WTC11 (cell line): ENCODE results near the gene CACNA2D4.

Source experiments
- ATF6 ChIP-seq: sonication (generic); formaldehyde crosslinking; IDR thresholded peaks from 2 replicates; pipeline ENCODE4 v1.8.1; 2023; ENCODE audit warnings: mild to moderate bottlenecking, missing genetic modification reagents
- CTCF ChIP-seq: fragments of 200-600 bp; IDR thresholded peaks from 2 replicates; pipeline ENCODE4 v1.8.0; 2022; ENCODE audit warnings: antibody characterized with exemption
- EMX1 ChIP-seq: fragments of 250-450 bp; sonication (Bioruptor Pico); IDR thresholded peaks from 2 replicates; pipeline ENCODE4 v1.8.0; 2021; ENCODE audit warnings: mild to moderate bottlenecking
- IRF2 ChIP-seq: sonication (generic); formaldehyde crosslinking; IDR thresholded peaks from 2 replicates; pipeline ENCODE4 v1.8.0; 2022; ENCODE audit warnings: low read depth, missing genetic modification reagents, borderline replicate concordance
- JUN ChIP-seq: sonication (generic); formaldehyde crosslinking; IDR thresholded peaks from 2 replicates; pipeline ENCODE4 v1.8.0; 2023; ENCODE audit warnings: mild to moderate bottlenecking, missing genetic modification reagents
- MAX ChIP-seq: sonication (generic); formaldehyde crosslinking; IDR thresholded peaks from 2 replicates; pipeline ENCODE4 v1.8.0; 2022; ENCODE audit warnings: mild to moderate bottlenecking, missing genetic modification reagents
- NR2C2 ChIP-seq: sonication (generic); formaldehyde crosslinking; IDR thresholded peaks from 2 replicates; pipeline ENCODE4 v1.8.0; 2022; ENCODE audit warnings: mild to moderate bottlenecking, missing genetic modification reagents
- OVOL2 ChIP-seq: fragments of 250-450 bp; sonication (Bioruptor Pico); IDR thresholded peaks from 2 replicates; pipeline ENCODE4 v1.9.0; 2021; ENCODE audit warnings: mild to moderate bottlenecking, borderline replicate concordance
- ZNF425 ChIP-seq: fragments of 250-450 bp; sonication (Bioruptor Pico); conservative IDR thresholded peaks from 2 replicates; pipeline ENCODE4 v1.9.0; 2021; ENCODE audit warnings: mild to moderate bottlenecking
- TF ChIP-seq, protein P1 (sequence below): sonication (generic); formaldehyde crosslinking; IDR thresholded peaks from 2 replicates; pipeline ENCODE4 v1.8.1; 2022; ENCODE audit warnings: missing genetic modification reagents, borderline replicate concordance

DNA sequence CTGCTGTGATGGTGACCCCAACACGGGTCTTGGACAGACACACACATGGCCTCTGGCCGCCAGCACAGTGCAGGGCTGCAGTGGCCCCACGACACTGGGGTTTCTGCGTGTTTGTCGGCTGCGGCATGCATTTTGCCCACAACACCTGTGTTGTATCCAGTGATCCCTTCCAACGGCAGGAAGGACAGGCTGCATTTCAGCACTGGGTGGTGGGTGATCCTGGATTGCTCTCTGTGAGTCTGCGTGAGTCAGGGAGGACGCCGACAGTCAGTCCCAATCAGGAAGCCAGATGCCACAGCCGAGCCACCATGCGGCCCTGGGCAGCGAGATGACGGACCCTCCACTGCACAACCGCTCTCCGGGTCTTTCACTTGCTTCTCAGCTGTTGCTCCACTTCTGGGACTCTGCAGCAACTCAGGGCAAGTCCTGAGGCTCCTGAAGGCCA, 77.4 kb downstream of the CACNA2D4 start:
- TF ChIP-seq NR2C2 (CRISPR knock-in tag) (no peak), JUN (no peak), ATF6 (CRISPR knock-in tag) (no peak), IRF2 (no peak), MAX (no peak), EMX1 (CRISPR knock-in tag) (no peak), CTCF (no peak), OVOL2 (CRISPR knock-in tag) (no peak), ZNF425 (CRISPR knock-in tag) (no peak)
- TF ChIP-seq, protein P1, sequence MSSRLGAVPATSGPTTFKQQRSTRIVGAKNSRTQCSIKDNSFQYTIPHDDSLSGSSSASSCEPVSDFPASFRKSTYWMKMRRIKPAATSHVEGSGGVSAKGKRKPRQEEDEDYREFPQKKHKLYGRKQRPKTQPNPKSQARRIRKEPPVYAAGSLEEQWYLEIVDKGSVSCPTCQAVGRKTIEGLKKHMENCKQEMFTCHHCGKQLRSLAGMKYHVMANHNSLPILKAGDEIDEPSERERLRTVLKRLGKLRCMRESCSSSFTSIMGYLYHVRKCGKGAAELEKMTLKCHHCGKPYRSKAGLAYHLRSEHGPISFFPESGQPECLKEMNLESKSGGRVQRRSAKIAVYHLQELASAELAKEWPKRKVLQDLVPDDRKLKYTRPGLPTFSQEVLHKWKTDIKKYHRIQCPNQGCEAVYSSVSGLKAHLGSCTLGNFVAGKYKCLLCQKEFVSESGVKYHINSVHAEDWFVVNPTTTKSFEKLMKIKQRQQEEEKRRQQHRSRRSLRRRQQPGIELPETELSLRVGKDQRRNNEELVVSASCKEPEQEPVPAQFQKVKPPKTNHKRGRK (CRISPR knock-in tag) = no peak
